Measurements from ENCODE around the gene TALDO1.
A peak's percentile ranks its signal among the peaks of the same experiment; 100 is the strongest.

The TALDO1 gene

GRCh38 chr11:796565-797295, 49.5 kb downstream of the TALDO1 start:
- TF ChIP-seq, protein P1, sequence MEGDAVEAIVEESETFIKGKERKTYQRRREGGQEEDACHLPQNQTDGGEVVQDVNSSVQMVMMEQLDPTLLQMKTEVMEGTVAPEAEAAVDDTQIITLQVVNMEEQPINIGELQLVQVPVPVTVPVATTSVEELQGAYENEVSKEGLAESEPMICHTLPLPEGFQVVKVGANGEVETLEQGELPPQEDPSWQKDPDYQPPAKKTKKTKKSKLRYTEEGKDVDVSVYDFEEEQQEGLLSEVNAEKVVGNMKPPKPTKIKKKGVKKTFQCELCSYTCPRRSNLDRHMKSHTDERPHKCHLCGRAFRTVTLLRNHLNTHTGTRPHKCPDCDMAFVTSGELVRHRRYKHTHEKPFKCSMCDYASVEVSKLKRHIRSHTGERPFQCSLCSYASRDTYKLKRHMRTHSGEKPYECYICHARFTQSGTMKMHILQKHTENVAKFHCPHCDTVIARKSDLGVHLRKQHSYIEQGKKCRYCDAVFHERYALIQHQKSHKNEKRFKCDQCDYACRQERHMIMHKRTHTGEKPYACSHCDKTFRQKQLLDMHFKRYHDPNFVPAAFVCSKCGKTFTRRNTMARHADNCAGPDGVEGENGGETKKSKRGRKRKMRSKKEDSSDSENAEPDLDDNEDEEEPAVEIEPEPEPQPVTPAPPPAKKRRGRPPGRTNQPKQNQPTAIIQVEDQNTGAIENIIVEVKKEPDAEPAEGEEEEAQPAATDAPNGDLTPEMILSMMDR (IDR thresholded peaks at IDR 0.05; ENCODE audit: low read length): no peak
- no peak for TF ChIP-seq EZH2 (IDR thresholded peaks at IDR 0.05; ENCODE audit: borderline replicate concordance, low read length)
- peak overlapping the region; percentile 71 for H3K27ac ChIP-seq (ENCODE audit: low read depth, low read length, poor library complexity, severe bottlenecking)
- peak overlapping the region; percentile 86 for H3K4me3 ChIP-seq (ENCODE audit: low read depth, low read length, poor library complexity, severe bottlenecking)
- H2AFZ ChIP-seq (ENCODE audit: low read length): no peak overlapping the region
- H3K9ac ChIP-seq (ENCODE audit: low read length): peak overlapping the region; percentile 83
- H4K20me1 ChIP-seq (ENCODE audit: insufficient read depth, low read length): no peaks in the 10 kb centered on the region
- H3K4me1 ChIP-seq (ENCODE audit: insufficient read depth, low read length, severe bottlenecking): peaks cover 23% of the 10 kb centered on the region
- no peaks in the 10 kb centered on the region for H3F3A ChIP-seq (ENCODE audit: insufficient read depth, low read length)
- H3K4me2 ChIP-seq (ENCODE audit: low read length): peak overlapping the region; percentile 97
- H3K27me3 ChIP-seq (ENCODE audit: insufficient read depth, low read length): no peaks in the 10 kb centered on the region
- H3K9me2 ChIP-seq (ENCODE audit: low read depth, low read length): no peaks in the 10 kb centered on the region
- H3K36me3 ChIP-seq (ENCODE audit: insufficient read depth, low read length): peaks cover 28% of the 10 kb centered on the region; the same call in 1 of the 2 replicates
- H3K9me3 ChIP-seq (ENCODE audit: low read length): no peaks in the 10 kb centered on the region
- no peaks in the 10 kb centered on the region for H3K79me2 ChIP-seq (ENCODE audit: insufficient read depth, low read length)

DNA sequence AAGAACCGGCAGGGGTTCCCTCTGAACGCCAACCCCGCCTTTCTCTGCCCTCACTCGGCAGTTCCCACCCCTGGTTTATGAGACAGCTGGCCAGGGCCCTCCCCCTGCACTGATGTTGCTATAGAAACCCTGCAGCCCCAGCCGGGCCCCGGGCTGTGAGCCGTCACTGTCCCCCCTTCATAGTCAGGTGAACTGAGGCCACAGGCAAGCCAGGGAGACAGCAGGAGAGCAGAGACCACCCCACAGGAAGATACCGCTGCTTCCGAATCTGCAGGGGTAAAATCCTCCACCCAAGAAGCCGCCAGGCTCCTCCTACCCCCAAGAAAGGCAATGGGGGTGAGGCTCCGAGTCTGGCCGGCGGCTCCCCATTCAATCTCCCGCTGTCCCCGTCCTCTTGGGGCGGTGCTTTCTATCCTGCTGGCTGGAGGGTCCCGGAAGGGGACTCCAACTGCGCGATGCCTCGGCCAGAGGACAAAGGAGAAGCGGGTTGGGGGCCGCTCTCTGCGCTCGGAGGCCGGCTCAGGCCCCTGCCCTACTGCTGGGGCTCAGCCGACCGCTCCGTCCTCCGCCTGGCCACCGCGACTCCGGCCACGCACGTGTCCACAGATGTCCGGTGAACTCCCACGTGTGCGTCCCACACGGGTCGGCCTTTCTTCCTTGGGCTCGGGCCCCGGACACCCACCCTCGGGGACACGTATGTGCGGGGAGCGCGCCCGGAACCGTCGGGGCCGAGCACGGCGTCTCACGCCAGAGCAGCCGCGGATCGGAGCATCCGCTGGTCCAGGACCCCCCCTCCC, 50.2 kb downstream of the TALDO1 start:
- no peaks in the 10 kb centered on the region for H3K9me2 ChIP-seq (ENCODE audit: low read depth, low read length)
- H3K4me1 ChIP-seq (ENCODE audit: insufficient read depth, low read length, severe bottlenecking): peaks cover 23% of the 10 kb centered on the region
- H3K9ac ChIP-seq (ENCODE audit: low read length): peak overlapping the region; percentile 83
- H4K20me1 ChIP-seq (ENCODE audit: insufficient read depth, low read length): no peaks in the 10 kb centered on the region
- TF ChIP-seq, protein P1 (IDR thresholded peaks at IDR 0.05; ENCODE audit: low read length): no peak
- no peak for TF ChIP-seq EZH2 (IDR thresholded peaks at IDR 0.05; ENCODE audit: borderline replicate concordance, low read length)
- no peak overlapping the region for H2AFZ ChIP-seq (ENCODE audit: low read length)
- H3K79me2 ChIP-seq (ENCODE audit: insufficient read depth, low read length): no peaks in the 10 kb centered on the region
- H3K4me3 ChIP-seq (ENCODE audit: low read depth, low read length, poor library complexity, severe bottlenecking): peak overlapping the region; percentile 86
- peak overlapping the region; percentile 71 for H3K27ac ChIP-seq (ENCODE audit: low read depth, low read length, poor library complexity, severe bottlenecking)
- H3K9me3 ChIP-seq (ENCODE audit: low read length): no peaks in the 10 kb centered on the region
- no peaks in the 10 kb centered on the region for H3K27me3 ChIP-seq (ENCODE audit: insufficient read depth, low read length)
- peaks cover 35% of the 10 kb centered on the region for H3K36me3 ChIP-seq (ENCODE audit: insufficient read depth, low read length)
- peak overlapping the region; percentile 97 for H3K4me2 ChIP-seq (ENCODE audit: low read length)
- no peaks in the 10 kb centered on the region for H3F3A ChIP-seq (ENCODE audit: insufficient read depth, low read length)

- no peak for TF ChIP-seq EZH2 (IDR thresholded peaks at IDR 0.05; ENCODE audit: borderline replicate concordance, low read length)
- TF ChIP-seq, protein P1 (IDR thresholded peaks at IDR 0.05; ENCODE audit: low read length): peak; percentile 68
- H3K27ac ChIP-seq (ENCODE audit: low read depth, low read length, poor library complexity, severe bottlenecking): peak within 1 kb of the TSS; percentile 71
- no peak within 1 kb of the TSS for H2AFZ ChIP-seq (ENCODE audit: low read length)
- H3K9me2 ChIP-seq (ENCODE audit: low read depth, low read length): no peaks in the 10 kb centered on the region
- H3K4me3 ChIP-seq (ENCODE audit: low read depth, low read length, poor library complexity, severe bottlenecking): peak within 1 kb of the TSS; percentile 86
- H3K36me3 ChIP-seq (ENCODE audit: insufficient read depth, low read length): peaks cover 42% of the 10 kb centered on the region
- H3K4me1 ChIP-seq (ENCODE audit: insufficient read depth, low read length, severe bottlenecking): peaks cover 24% of the 10 kb centered on the region
- H3K79me2 ChIP-seq (ENCODE audit: insufficient read depth, low read length): no peaks in the 10 kb centered on the region
- H3K9me3 ChIP-seq (ENCODE audit: low read length): no peaks in the 10 kb centered on the region
- H3K4me2 ChIP-seq (ENCODE audit: low read length): peak within 1 kb of the TSS; percentile 97
- H3F3A ChIP-seq (ENCODE audit: insufficient read depth, low read length): no peaks in the 10 kb centered on the region
- H4K20me1 ChIP-seq (ENCODE audit: insufficient read depth, low read length): no peaks in the 10 kb centered on the region
- no peaks in the 10 kb centered on the region for H3K27me3 ChIP-seq (ENCODE audit: insufficient read depth, low read length)
- peak within 1 kb of the TSS; percentile 83 for H3K9ac ChIP-seq (ENCODE audit: low read length)
Measured at GRCh38 chr11:798093-798713, 50.9 kb downstream of the TALDO1 start, which contains the start of gene SLC25A22. Gene SLC25A22, minus strand, starts transcription at chr11:798281. Its CDS starts 3,275 bp downstream, at chr11:795006.
